ENCODE results near the gene NOVA2.

NOVA2 gene

GRCh38 chr19:46000491-46001246 lies 27.0 kb upstream of the NOVA2 start:
- DNase-seq (ENCODE audit: low read depth): no peak

GRCh38 chr19:45999653-46000121 lies 26.0 kb upstream of the NOVA2 start:
- no peak for DNase-seq (ENCODE audit: low read depth)

- DNase-seq (ENCODE audit: low read depth): no peak
Measured at GRCh38 chr19:45998834-45999233, 25.2 kb upstream of the NOVA2 start.

- DNase-seq (ENCODE audit: low read depth): no peak
Measured at GRCh38 chr19:45996933-45997332, 23.3 kb upstream of the NOVA2 start.

GRCh38 chr19:45995715-45996385 lies 22.2 kb upstream of the NOVA2 start:
- DNase-seq (ENCODE audit: low read depth): no peak

GRCh38 chr19:45994998-45995714 lies 21.5 kb upstream of the NOVA2 start, which contains the start of gene CCDC61:
Gene CCDC61, plus strand, starts transcription at chr19:45995467. Its CDS starts 7,552 bp downstream, at chr19:46003019.
- DNase-seq (ENCODE audit: low read depth): peak; percentile 100

- no peak for DNase-seq (ENCODE audit: low read depth)
Measured at GRCh38 chr19:45994456-45994997, 20.9 kb upstream of the NOVA2 start.

- DNase-seq (ENCODE audit: low read depth): no peak
Measured at GRCh38 chr19:45990113-45990728, 16.6 kb upstream of the NOVA2 start.

GRCh38 chr19:45985321-45985720 lies 11.7 kb upstream of the NOVA2 start:
- no peak for DNase-seq (ENCODE audit: low read depth)

- DNase-seq (ENCODE audit: low read depth): no peak
Measured at GRCh38 chr19:45981350-45981749, 7.7 kb upstream of the NOVA2 start.

- no peak for DNase-seq (ENCODE audit: low read depth)
Measured at GRCh38 chr19:45978156-45978555, 4.5 kb upstream of the NOVA2 start.

GRCh38 chr19:45976178-45976577 lies 2.5 kb upstream of the NOVA2 start:
- no peak for DNase-seq (ENCODE audit: low read depth)

- no peak for DNase-seq (ENCODE audit: low read depth)
Measured at GRCh38 chr19:45975306-45976070, 1.8 kb upstream of the NOVA2 start.

- DNase-seq (ENCODE audit: low read depth): no peak
Measured at GRCh38 chr19:45972947-45973540, 621 bp downstream of the NOVA2 start.

GRCh38 chr19:45972081-45972946 lies 1.4 kb downstream of the NOVA2 start:
- no peak for DNase-seq (ENCODE audit: low read depth)

GRCh38 chr19:45971260-45971902 lies 2.3 kb downstream of the NOVA2 start:
- no peak for DNase-seq (ENCODE audit: low read depth)

- no peak for DNase-seq (ENCODE audit: low read depth)
Measured at GRCh38 chr19:45969676-45970075, 4.0 kb downstream of the NOVA2 start.

GRCh38 chr19:45968626-45969025 lies 5.0 kb downstream of the NOVA2 start:
- no peak for DNase-seq (ENCODE audit: low read depth)

GRCh38 chr19:45967246-45967645 lies 6.4 kb downstream of the NOVA2 start:
- no peak for DNase-seq (ENCODE audit: low read depth)

All from GM04504 (cell line).